Nephron (organoid): ENCODE data around the gene KLC4.

Experiments used
- H3K27ac Mint-ChIP-seq, 3 experiments: 2 replicates each; pipeline ENCODE4 v1.8.0; 2020; ENCODE audit warnings: mixed read lengths in 3 of 3, mild to moderate bottlenecking in 2 of 3, moderate library complexity in 1 of 3
- H3K27me3 Mint-ChIP-seq: 2 replicates; pipeline ENCODE4 v1.8.0; 2021; ENCODE audit warnings: low read depth, mild to moderate bottlenecking, moderate library complexity, mixed read lengths
- H3K36me3 Mint-ChIP-seq: 2 replicates; pipeline ENCODE4 v1.8.0; 2020; ENCODE audit warnings: low read depth, mixed read lengths
- H3K4me1 Mint-ChIP-seq: 2 replicates; pipeline ENCODE4 v1.8.0; 2020; ENCODE audit warnings: mixed read lengths
- H3K4me3 Mint-ChIP-seq, 3 experiments: 2 replicates each; pipeline ENCODE4 v1.8.0; 2020; ENCODE audit warnings: mild to moderate bottlenecking in 3 of 3, mixed read lengths in 3 of 3, moderate library complexity in 2 of 3
- H3K9me3 Mint-ChIP-seq: 2 replicates; pipeline ENCODE4 v1.8.0; 2020; ENCODE audit warnings: mixed read lengths
- TF ChIP-seq, protein P1 (sequence below), 3 experiments: fragments of 200-600 bp; sonication (generic); IDR thresholded peaks; one replicate each; pipeline ENCODE4 v1.5.0; 2021; ENCODE audit warnings: antibody characterized with exemption in 3 of 3; ENCODE audit not compliant: unreplicated experiment in 3 of 3

Gene KLC4

DNA sequence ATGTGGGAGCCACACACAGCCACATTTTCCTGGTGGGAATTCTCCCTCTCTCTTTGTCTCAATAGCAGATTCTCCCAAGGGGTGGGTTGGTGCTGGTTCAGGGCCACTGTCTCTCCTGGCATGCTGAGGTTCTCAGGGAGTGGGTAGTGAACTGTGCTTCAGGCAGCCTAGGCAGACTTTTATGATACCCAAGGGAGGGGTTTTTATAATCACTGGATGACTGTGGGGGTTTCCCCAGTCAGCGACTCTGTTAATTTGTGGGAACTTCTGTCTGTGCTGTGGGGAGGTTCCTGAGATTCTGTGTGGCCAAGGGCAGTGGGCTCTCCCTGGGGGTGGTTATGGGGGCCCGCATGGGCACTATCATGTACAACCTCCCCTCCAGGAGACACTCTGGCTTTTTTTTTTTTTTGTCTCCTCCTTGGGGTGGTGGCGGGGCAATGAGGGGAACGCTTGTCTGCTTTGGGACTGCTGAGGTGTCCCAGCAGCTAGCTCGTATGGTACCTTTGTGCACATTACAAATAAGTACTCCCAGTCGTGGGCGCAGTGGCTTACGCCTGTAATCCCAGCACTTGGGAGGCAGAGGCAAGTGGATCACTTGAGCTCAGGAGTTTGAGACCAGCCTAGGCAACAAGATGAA is 26.7 kb downstream of the KLC4 start:
- Mint-ChIP-seq H3K4me1 (peaks cover 71% of the 10 kb centered on the region), H3K36me3 (peaks cover under 1% of the 10 kb centered on the region), H3K9me3 (no peaks in the 10 kb centered on the region), H3K27me3 (peaks cover 3% of the 10 kb centered on the region), H3K27ac (peak overlapping the region; percentile 29 to 80 (median 40)), H3K4me3 (no peak overlapping the region)
- TF ChIP-seq, protein P1, sequence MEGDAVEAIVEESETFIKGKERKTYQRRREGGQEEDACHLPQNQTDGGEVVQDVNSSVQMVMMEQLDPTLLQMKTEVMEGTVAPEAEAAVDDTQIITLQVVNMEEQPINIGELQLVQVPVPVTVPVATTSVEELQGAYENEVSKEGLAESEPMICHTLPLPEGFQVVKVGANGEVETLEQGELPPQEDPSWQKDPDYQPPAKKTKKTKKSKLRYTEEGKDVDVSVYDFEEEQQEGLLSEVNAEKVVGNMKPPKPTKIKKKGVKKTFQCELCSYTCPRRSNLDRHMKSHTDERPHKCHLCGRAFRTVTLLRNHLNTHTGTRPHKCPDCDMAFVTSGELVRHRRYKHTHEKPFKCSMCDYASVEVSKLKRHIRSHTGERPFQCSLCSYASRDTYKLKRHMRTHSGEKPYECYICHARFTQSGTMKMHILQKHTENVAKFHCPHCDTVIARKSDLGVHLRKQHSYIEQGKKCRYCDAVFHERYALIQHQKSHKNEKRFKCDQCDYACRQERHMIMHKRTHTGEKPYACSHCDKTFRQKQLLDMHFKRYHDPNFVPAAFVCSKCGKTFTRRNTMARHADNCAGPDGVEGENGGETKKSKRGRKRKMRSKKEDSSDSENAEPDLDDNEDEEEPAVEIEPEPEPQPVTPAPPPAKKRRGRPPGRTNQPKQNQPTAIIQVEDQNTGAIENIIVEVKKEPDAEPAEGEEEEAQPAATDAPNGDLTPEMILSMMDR (IDR thresholded peaks at IDR 0.05; ENCODE audit: unreplicated experiment in 3 of 3), result no peak

DNA sequence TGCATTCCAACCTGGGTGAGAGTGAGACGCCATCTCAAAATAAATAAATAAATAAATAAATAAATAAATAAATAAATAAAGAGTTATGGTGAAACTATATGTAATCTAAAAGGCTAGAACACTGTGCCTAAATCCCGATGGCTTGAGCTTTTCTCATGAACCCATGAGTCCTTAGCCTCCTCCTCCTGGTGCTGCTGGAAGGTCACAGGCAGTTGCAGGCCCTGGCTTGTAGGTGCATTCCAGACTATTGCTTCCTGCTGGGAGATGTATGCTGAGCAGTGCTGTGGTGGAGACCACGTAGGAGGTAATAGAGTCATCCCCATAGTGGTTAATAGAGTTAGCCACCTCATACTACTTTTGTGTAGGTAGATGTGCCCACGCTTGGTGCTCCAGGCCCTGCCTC is 29.2 kb downstream of the KLC4 start:
- Mint-ChIP-seq H3K27me3 (no peaks in the 10 kb centered on the region), H3K4me1 (peaks cover 75% of the 10 kb centered on the region), H3K9me3 (no peaks in the 10 kb centered on the region), H3K27ac (peak overlapping the region; percentile 95 to 99 (median 98)), H3K36me3 (no peaks in the 10 kb centered on the region), H3K4me3 (peak overlapping the region in 1 of 3 experiments; percentile 28)
- TF ChIP-seq, protein P1 (IDR thresholded peaks at IDR 0.05; ENCODE audit: unreplicated experiment in 3 of 3), result no peak

DNA sequence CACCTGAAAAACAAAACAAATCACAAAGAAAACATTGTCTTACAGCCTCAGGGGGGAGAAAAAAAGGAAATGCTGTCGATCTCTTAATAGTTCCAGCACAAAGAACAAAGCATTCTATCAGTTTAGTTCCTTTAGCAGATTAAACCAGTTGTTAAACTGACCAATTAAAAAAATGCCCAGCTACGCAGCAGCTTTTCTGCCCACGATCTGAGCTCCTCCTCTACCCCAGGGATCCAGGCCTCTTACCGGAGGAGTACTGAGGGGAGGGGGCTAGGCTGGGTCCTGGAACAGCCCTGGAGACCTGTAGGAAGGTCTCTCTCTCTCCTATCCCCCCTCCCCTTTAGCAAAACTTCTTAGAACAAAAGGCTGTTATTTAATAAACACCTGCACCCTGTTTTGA is 30.0 kb downstream of the KLC4 start:
- Mint-ChIP-seq H3K9me3 (no peaks in the 10 kb centered on the region), H3K4me1 (peaks cover 76% of the 10 kb centered on the region), H3K4me3 (peak overlapping the region in 2 of 3 experiments; percentile 28 to 34), H3K27ac (peak overlapping the region; percentile 95 to 99 (median 98)), H3K27me3 (no peaks in the 10 kb centered on the region), H3K36me3 (no peaks in the 10 kb centered on the region)
- TF ChIP-seq, protein P1 (IDR thresholded peaks at IDR 0.05; ENCODE audit: unreplicated experiment in 3 of 3), result no peak

DNA sequence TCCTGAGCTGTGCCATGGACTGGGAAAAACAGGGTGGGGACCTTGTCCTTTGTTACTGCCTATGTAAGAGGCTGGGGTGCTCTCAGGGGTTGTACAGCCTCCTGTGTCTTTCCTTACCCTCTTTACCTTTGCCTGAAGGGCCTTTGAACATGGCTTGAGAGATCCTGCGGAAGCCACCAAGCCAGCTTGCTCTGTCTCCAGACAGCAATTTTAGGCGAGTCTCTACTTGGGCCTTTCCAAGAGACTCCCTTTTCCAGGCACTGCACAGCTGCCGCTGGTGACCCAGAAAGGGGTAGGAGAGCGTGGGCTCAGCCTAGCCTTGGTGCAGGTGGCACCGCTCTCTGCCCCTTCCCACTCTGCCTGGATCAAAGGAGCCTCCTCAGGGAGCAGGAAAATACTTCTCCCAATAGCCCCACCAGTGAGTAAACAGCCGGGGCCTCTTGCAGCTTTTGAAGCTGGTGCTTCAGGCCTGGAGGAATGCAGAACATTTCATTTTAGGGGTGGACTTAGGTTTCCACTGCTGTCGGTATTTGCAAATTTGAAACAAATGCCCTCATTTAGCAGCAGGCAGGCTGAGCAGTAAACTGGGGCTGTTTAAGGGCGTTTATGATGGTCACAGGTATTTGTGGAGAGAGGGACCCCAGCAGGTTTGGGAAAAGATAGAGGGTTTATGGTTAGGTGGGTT is 30.6 kb downstream of the KLC4 start:
- H3K36me3 Mint-ChIP-seq, result no peaks in the 10 kb centered on the region
- H3K27ac Mint-ChIP-seq, result peak overlapping the region; percentile 95 to 99 (median 98)
- H3K27me3 Mint-ChIP-seq, result no peaks in the 10 kb centered on the region
- H3K9me3 Mint-ChIP-seq, result no peaks in the 10 kb centered on the region
- peak overlapping the region; percentile 21 to 66 (median 46) for H3K4me3 Mint-ChIP-seq
- H3K4me1 Mint-ChIP-seq, result peaks cover 72% of the 10 kb centered on the region
- TF ChIP-seq, protein P1 (IDR thresholded peaks at IDR 0.05; ENCODE audit: unreplicated experiment in 3 of 3), result no peak

DNA sequence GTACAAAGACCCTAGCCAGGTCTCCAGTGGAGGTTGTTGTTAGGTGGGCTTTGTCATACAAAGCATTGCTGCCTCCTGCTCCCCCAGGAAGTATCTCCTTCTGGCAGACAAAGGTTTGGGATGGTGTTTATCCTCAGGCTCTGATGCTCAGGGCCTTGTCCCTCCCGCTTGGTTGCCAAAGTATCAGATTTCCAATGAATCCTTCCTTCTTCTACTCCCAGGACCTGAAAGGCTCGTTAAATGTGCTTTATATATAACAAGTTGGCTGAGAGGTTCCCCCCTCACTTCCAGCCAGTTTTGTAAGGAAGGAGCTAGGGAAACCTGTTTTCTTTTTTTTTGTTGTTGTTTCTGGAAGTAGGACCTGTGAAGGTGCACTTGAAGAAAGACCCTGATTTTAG is 31.1 kb downstream of the KLC4 start:
- H3K36me3 Mint-ChIP-seq, result peaks cover 2% of the 10 kb centered on the region
- H3K27ac Mint-ChIP-seq, result peak overlapping the region; percentile 95 to 99 (median 98)
- H3K4me3 Mint-ChIP-seq, result peak overlapping the region; percentile 21 to 66 (median 46)
- peaks cover 76% of the 10 kb centered on the region for H3K4me1 Mint-ChIP-seq
- no peaks in the 10 kb centered on the region for H3K9me3 Mint-ChIP-seq
- no peaks in the 10 kb centered on the region for H3K27me3 Mint-ChIP-seq
- TF ChIP-seq, protein P1 (IDR thresholded peaks at IDR 0.05; ENCODE audit: unreplicated experiment in 3 of 3), result no peak
